H1 (cell line): ENCODE measurements around the gene ADGRA3.

ENCODE experiments used
- POLR2A ChIP-seq, 2 experiments: IDR thresholded peaks; 1 replicate in 1 of 2; 2 replicates in 1 of 2; pipeline ENCODE4 v1.6.1; 2011; ENCODE audit warnings: low read depth in 2 of 2, low read length in 2 of 2, mild to moderate bottlenecking in 2 of 2; ENCODE audit errors: control extremely low read depth in 1 of 2
- RFX5 ChIP-seq: IDR thresholded peaks from 2 replicates; pipeline ENCODE4 v1.6.1; 2011; ENCODE audit warnings: low read depth, low read length, improper control_type of control experiment, borderline replicate concordance
- TAF1 ChIP-seq: IDR thresholded peaks from 2 replicates; pipeline ENCODE4 v1.6.1; 2011; ENCODE audit warnings: mild to moderate bottlenecking, low read depth, low read length
- YY1 ChIP-seq: IDR thresholded peaks from 2 replicates; pipeline ENCODE4 v1.6.1; 2011; ENCODE audit warnings: low read depth, mild to moderate bottlenecking, low read length
- TF ChIP-seq, protein P1 (sequence below), 3 experiments: IDR thresholded peaks; 1 replicate in 2 of 3; 2 replicates in 1 of 3; pipeline versions ENCODE4 v1.5.1 to v1.6.1; 2011; ENCODE audit warnings: low read length in 3 of 3, mild to moderate bottlenecking in 3 of 3, inconsistent platforms in 2 of 3, low read depth in 1 of 3, moderate library complexity in 1 of 3; ENCODE audit not compliant: insufficient read depth in 1 of 3; ENCODE audit errors: control extremely low read depth in 1 of 3

DNA sequence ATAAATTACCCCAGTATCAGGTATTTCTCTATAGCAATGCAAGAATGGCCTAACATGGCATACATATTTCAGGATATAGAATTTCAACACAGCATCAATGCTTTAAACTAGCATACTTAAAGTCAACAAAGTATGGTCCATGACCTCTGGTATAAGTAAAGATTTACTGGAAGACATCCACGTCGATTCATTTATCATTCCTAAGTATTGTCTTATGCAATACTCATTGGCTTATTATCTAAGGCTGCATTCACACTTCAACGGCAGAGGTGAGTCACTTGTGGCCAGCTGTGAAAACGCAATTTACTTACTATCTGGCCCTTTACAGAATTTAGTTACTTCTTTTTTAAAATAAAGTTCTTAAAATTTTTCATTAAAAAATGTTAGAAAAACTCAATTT is 42.6 kb downstream of the ADGRA3 start:
- TF ChIP-seq RFX5, result no peak
- TF ChIP-seq, protein P1, sequence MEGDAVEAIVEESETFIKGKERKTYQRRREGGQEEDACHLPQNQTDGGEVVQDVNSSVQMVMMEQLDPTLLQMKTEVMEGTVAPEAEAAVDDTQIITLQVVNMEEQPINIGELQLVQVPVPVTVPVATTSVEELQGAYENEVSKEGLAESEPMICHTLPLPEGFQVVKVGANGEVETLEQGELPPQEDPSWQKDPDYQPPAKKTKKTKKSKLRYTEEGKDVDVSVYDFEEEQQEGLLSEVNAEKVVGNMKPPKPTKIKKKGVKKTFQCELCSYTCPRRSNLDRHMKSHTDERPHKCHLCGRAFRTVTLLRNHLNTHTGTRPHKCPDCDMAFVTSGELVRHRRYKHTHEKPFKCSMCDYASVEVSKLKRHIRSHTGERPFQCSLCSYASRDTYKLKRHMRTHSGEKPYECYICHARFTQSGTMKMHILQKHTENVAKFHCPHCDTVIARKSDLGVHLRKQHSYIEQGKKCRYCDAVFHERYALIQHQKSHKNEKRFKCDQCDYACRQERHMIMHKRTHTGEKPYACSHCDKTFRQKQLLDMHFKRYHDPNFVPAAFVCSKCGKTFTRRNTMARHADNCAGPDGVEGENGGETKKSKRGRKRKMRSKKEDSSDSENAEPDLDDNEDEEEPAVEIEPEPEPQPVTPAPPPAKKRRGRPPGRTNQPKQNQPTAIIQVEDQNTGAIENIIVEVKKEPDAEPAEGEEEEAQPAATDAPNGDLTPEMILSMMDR (IDR thresholded peaks at IDR 0.05; ENCODE audit: control extremely low read depth in 1 of 3, insufficient read depth in 1 of 3, low read depth in 1 of 3, low read length in 3 of 3), result no peak
- TF ChIP-seq POLR2A (IDR thresholded peaks at IDR 0.05; ENCODE audit: control extremely low read depth in 1 of 2, low read depth in 2 of 2, low read length in 2 of 2), result no peak
- TF ChIP-seq YY1, result no peak
- no peak for TF ChIP-seq TAF1
